Mesenchymal stem cell (in vitro differentiated cells and primary cell): ENCODE data around the gene PALLD.
A peak's percentile ranks its signal among the peaks of the same experiment; 100 is the strongest.

Experiments used
- DNase-seq: peaks from one replicate; pipeline ENCODE4 v3.0.0-alpha.2; 2013
- H2AFZ ChIP-seq: one replicate; pipeline ENCODE4 v1.6.1; 2013; ENCODE audit warnings: low read depth, mild to moderate bottlenecking, control low read depth, inconsistent platforms, low read length, moderate library complexity
- H2AK5ac ChIP-seq: 2 replicates; pipeline ENCODE4 v1.6.1; 2013; ENCODE audit warnings: low read length, moderate library complexity, mild to moderate bottlenecking, inconsistent platforms; ENCODE audit not compliant: severe bottlenecking
- H2BK120ac ChIP-seq: one replicate; pipeline ENCODE4 v1.6.1; 2013; ENCODE audit warnings: low read depth, mild to moderate bottlenecking, inconsistent platforms, low read length, moderate library complexity
- H2BK12ac ChIP-seq, 2 experiments: one replicate each; pipeline ENCODE4 v1.6.1; 2013; ENCODE audit warnings: inconsistent platforms in 2 of 2, low read length in 2 of 2, mild to moderate bottlenecking in 2 of 2, moderate library complexity in 2 of 2, control low read depth in 1 of 2
- H2BK15ac ChIP-seq: one replicate; pipeline ENCODE4 v1.6.1; 2013; ENCODE audit warnings: mild to moderate bottlenecking, low read depth, inconsistent platforms; ENCODE audit not compliant: poor library complexity, severe bottlenecking
- H2BK5ac ChIP-seq: 2 replicates; pipeline ENCODE4 v1.6.1; 2013; ENCODE audit warnings: low read depth, mild to moderate bottlenecking, low read length, control low read depth, inconsistent platforms; ENCODE audit not compliant: poor library complexity, severe bottlenecking
- H3K14ac ChIP-seq, 2 experiments: one replicate each; pipeline ENCODE4 v1.6.1; 2013; ENCODE audit warnings: inconsistent platforms in 2 of 2, low read length in 2 of 2, control low read depth in 1 of 2, mild to moderate bottlenecking in 1 of 2, moderate library complexity in 1 of 2
- H3K18ac ChIP-seq, 2 experiments: one replicate each; pipeline ENCODE4 v1.6.1; 2013; ENCODE audit warnings: inconsistent platforms in 2 of 2, low read length in 2 of 2, control low read depth in 1 of 2, low read depth in 1 of 2, mild to moderate bottlenecking in 1 of 2
- H3K23ac ChIP-seq, 2 experiments: one replicate each; pipeline ENCODE4 v1.6.1; 2013; ENCODE audit warnings: inconsistent platforms in 2 of 2, low read length in 2 of 2, mild to moderate bottlenecking in 2 of 2, moderate library complexity in 2 of 2, control low read depth in 1 of 2
- H3K27ac ChIP-seq: 2 replicates; pipeline ENCODE4 v1.5.1; 2013; ENCODE audit warnings: mild to moderate bottlenecking, moderate library complexity, low read length, control low read depth, inconsistent platforms; ENCODE audit not compliant: poor library complexity, severe bottlenecking
- H3K27me3 ChIP-seq, 2 experiments: 2 replicates each; pipeline versions ENCODE4 v1.6.1 to v1.7.0; 2013; ENCODE audit warnings: low read length in 2 of 2, mild to moderate bottlenecking in 2 of 2, moderate library complexity in 2 of 2, control low read depth in 1 of 2, inconsistent platforms in 1 of 2; ENCODE audit not compliant: control insufficient read depth in 1 of 2, insufficient read depth in 1 of 2
- H3K36me3 ChIP-seq, 2 experiments: 2 replicates each; pipeline versions ENCODE4 v1.6.1 to v1.7.0; 2013; ENCODE audit warnings: low read length in 2 of 2, control low read depth in 1 of 2, inconsistent platforms in 1 of 2, low read depth in 1 of 2, mild to moderate bottlenecking in 1 of 2; ENCODE audit not compliant: insufficient read depth in 2 of 2, control insufficient read depth in 1 of 2
- H3K4ac ChIP-seq, 2 experiments: one replicate each; pipeline ENCODE4 v1.6.1; 2013; ENCODE audit warnings: inconsistent platforms in 2 of 2, low read length in 2 of 2, mild to moderate bottlenecking in 2 of 2, moderate library complexity in 2 of 2, control low read depth in 1 of 2, low read depth in 1 of 2
- H3K4me1 ChIP-seq: 2 replicates; pipeline ENCODE4 v1.6.1; 2013; ENCODE audit warnings: low read depth, low read length, control low read depth; ENCODE audit not compliant: control insufficient read depth, insufficient read depth
- H3K4me2 ChIP-seq: 2 replicates; pipeline ENCODE4 v1.6.1; 2013; ENCODE audit warnings: low read length, mild to moderate bottlenecking, inconsistent platforms; ENCODE audit not compliant: poor library complexity, severe bottlenecking
- H3K4me3 ChIP-seq, 2 experiments: 2 replicates each; pipeline versions ENCODE4 v1.5.1 to v1.7.0; 2013; ENCODE audit warnings: low read length in 2 of 2, mild to moderate bottlenecking in 2 of 2, control low read depth in 1 of 2, low read depth in 1 of 2; ENCODE audit not compliant: insufficient read depth in 1 of 2
- H3K79me1 ChIP-seq: replicated peaks from 2 replicates; pipeline ENCODE4 v1.6.1; 2013; ENCODE audit warnings: mild to moderate bottlenecking, control low read depth, low read length, inconsistent platforms; ENCODE audit not compliant: poor library complexity, severe bottlenecking
- H3K9ac ChIP-seq: 2 replicates; pipeline ENCODE4 v1.7.0; 2013; ENCODE audit warnings: mild to moderate bottlenecking, low read length, moderate library complexity
- H3K9me3 ChIP-seq: 2 replicates; pipeline ENCODE4 v1.7.0; 2013; ENCODE audit warnings: mild to moderate bottlenecking, low read length; ENCODE audit not compliant: control insufficient read depth
- H4K8ac ChIP-seq: one replicate; pipeline ENCODE4 v1.6.1; 2013; ENCODE audit warnings: inconsistent platforms, mild to moderate bottlenecking, low read length, moderate library complexity
- H4K91ac ChIP-seq: one replicate; pipeline ENCODE4 v1.6.1; 2013; ENCODE audit warnings: mild to moderate bottlenecking, low read length, inconsistent platforms
- WGBS: methylation state at CpG from one replicate; pipeline ENCODE4 v1.1.7; 2013; ENCODE audit warnings: mixed read lengths; 5-methylcytosine and 5-hydroxymethylcytosine counted together

The PALLD gene

DNA sequence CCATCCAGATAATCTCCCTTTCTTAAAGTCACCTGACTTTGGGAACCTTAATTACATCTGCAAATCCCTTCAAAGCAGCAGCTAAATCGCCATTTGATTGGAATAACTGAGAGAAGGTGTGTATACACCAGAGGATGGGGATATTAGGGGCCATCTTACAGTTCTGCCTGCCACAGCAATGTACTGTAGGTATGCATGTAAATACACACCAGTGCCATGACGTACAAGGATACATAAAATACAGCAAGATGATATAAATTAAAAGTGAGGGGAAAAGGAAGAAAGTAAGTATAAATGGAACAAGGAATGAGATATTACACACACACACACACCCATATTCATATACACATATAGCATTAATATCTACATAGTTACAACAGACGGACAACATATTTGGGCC, 432.0 kb downstream of the PALLD start:
- Histone ChIP-seq H3K27ac (no peak overlapping the region), H2BK15ac (no peak overlapping the region), H3K36me3 (peaks cover 28 to 77% of the 10 kb centered on the region in 2 experiments), H3K23ac (no peak overlapping the region), H2BK5ac (no peak overlapping the region), H4K91ac (no peak overlapping the region), H3K14ac (no peak overlapping the region), H2BK120ac (no peak overlapping the region), H3K9ac (no peak overlapping the region), H4K8ac (no peak overlapping the region), H2AK5ac (no peak overlapping the region), H2AFZ (no peak overlapping the region), H3K79me1 (peaks cover 21% of the 10 kb centered on the region), H3K4ac (no peak overlapping the region), H3K4me3 (no peak overlapping the region), H3K9me3 (peaks cover 27% of the 10 kb centered on the region), H2BK12ac (no peak overlapping the region), H3K18ac (no peak overlapping the region), H3K4me1 (no peaks in the 10 kb centered on the region), H3K27me3 (no peaks in the 10 kb centered on the region), H3K4me2 (no peak overlapping the region)
- no peak for DNase-seq
- 100% methylated on average over 2 of the region's 3 CpGs for WGBS

DNA sequence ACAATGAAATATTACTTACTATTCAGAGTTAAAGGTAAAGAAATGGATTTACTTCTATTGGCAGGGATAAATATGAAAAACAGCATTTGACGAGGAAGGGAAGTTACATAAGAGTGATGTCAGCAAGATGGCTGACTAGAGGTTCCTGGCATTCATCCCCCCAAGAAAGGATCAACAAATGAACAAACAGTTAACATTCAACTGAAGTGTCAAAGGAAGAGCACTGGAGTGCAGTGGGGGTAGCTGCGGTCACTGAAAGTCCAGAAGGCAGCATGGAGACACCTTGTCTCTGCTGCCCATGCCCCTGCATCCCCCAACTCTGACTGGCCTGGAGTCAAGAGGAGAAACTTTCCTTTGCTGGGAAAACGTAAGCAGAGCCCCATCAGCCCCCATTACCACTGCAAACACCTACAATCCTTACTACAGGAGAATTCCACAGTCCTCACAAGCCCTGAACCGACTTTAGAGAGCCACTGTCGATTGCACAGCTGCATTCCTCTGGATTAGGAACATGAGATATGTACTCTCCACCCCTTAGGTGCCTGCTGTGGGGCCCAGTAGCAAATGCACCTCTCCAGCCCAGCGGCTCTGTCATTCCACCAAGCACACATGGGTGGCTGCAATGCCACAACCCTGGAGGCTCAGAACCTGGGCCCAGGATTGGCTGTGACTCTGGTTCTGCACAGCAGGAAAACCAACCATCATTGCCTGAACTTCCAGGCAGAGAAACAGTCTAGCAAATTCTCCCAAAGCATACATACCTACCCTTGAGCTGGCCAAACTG, 433.8 kb downstream of the PALLD start:
- no peak overlapping the region for H2BK120ac ChIP-seq
- no peaks in the 10 kb centered on the region for H3K4me1 ChIP-seq
- no peak overlapping the region for H3K9ac ChIP-seq
- no peak overlapping the region for H4K91ac ChIP-seq
- no peak overlapping the region for H4K8ac ChIP-seq
- no peak overlapping the region for H3K4ac ChIP-seq
- H2BK5ac ChIP-seq, result no peak overlapping the region
- no peak overlapping the region for H2AFZ ChIP-seq
- H3K4me2 ChIP-seq, result no peak overlapping the region
- H2BK15ac ChIP-seq, result no peak overlapping the region
- H3K79me1 ChIP-seq, result peaks cover 17% of the 10 kb centered on the region
- no peak overlapping the region for H3K18ac ChIP-seq
- H3K14ac ChIP-seq, result no peak overlapping the region
- no peaks in the 10 kb centered on the region for H3K27me3 ChIP-seq
- H2BK12ac ChIP-seq, result no peak overlapping the region
- peaks cover 26 to 60% of the 10 kb centered on the region in 2 experiments for H3K36me3 ChIP-seq
- 98% methylated on average over 6 of the region's 6 CpGs for WGBS
- H3K9me3 ChIP-seq, result peaks cover 27% of the 10 kb centered on the region
- no peak overlapping the region for H2AK5ac ChIP-seq
- H3K4me3 ChIP-seq, result no peak overlapping the region
- H3K23ac ChIP-seq, result peak overlapping the region in 1 of 2 experiments; percentile 14
- no peak overlapping the region for H3K27ac ChIP-seq
- DNase-seq, result no peak

DNA sequence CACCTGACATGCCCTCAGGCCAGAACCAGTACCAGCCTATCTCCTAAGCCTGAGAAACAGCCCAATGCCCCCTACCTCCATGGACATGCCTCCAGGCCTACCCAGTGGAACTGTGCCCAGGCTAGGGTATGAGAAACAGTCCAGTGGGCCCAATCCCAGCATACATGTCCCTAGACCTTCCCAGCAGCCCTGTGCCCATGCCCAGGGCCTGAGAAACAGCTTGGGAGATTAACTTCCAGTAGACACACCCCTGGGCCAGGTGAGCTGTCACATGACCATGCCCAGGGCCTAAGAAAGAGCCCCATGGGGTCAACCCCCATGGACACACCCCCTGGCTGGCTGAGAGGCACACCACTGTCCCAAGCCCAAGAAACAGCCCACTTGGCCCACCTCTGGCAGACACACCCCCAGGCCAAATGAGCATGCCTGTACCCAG, 434.4 kb downstream of the PALLD start:
- Histone ChIP-seq H2BK15ac (no peak overlapping the region), H3K4me2 (no peak overlapping the region), H3K27ac (no peak overlapping the region), H4K8ac (no peak overlapping the region), H3K27me3 (no peaks in the 10 kb centered on the region), H3K4ac (no peak overlapping the region), H3K14ac (no peak overlapping the region), H3K9me3 (peaks cover 27% of the 10 kb centered on the region), H2AFZ (no peak overlapping the region), H2BK12ac (no peak overlapping the region), H2BK120ac (no peak overlapping the region), H3K18ac (peak overlapping the region in 1 of 2 experiments; percentile 34), H3K4me1 (no peaks in the 10 kb centered on the region), H3K9ac (no peak overlapping the region), H4K91ac (no peak overlapping the region), H2AK5ac (no peak overlapping the region), H3K23ac (no peak overlapping the region), H2BK5ac (no peak overlapping the region), H3K36me3 (peaks cover 22 to 54% of the 10 kb centered on the region in 2 experiments), H3K4me3 (no peak overlapping the region), H3K79me1 (peaks cover 15% of the 10 kb centered on the region)
- no peak for DNase-seq

DNA sequence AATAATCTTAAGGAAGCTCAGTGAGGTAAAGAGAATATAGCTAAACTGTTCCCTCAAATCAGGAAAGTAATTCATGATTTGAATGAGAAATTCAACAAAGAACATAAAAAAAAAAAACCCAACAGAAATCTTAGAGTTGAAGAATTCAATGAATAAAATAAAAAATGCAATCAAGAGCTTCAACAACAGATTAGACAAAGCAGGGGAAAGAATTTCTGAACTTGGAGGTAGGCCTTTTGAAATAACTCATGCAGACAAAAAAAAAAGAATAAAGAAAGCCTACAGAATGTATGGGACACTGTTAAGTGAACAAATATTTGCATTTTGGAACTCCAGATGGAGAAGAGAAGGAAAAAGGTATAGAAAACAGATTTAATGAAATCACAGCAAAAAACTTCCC, 435.3 kb downstream of the PALLD start:
- H2BK12ac ChIP-seq, result no peak overlapping the region
- H2AFZ ChIP-seq, result no peak overlapping the region
- H2AK5ac ChIP-seq, result no peak overlapping the region
- DNase-seq, result no peak
- no peak overlapping the region for H3K27ac ChIP-seq
- H3K18ac ChIP-seq, result no peak overlapping the region
- no peak overlapping the region for H2BK120ac ChIP-seq
- no peak overlapping the region for H2BK15ac ChIP-seq
- H3K4ac ChIP-seq, result no peak overlapping the region
- H3K27me3 ChIP-seq, result no peaks in the 10 kb centered on the region
- H3K4me3 ChIP-seq, result no peak overlapping the region
- H4K8ac ChIP-seq, result no peak overlapping the region
- H3K23ac ChIP-seq, result no peak overlapping the region
- H3K9ac ChIP-seq, result no peak overlapping the region
- H3K4me1 ChIP-seq, result no peaks in the 10 kb centered on the region
- H3K14ac ChIP-seq, result no peak overlapping the region
- H3K79me1 ChIP-seq, result peaks cover 15% of the 10 kb centered on the region
- peaks cover 21 to 45% of the 10 kb centered on the region in 2 experiments for H3K36me3 ChIP-seq
- no peak overlapping the region for H2BK5ac ChIP-seq
- H3K4me2 ChIP-seq, result no peak overlapping the region
- peaks cover 27% of the 10 kb centered on the region for H3K9me3 ChIP-seq
- H4K91ac ChIP-seq, result no peak overlapping the region
